Measurements from ENCODE around the gene CFAP77. TPM values are rescaled to one million over a fixed set of nuclear protein-coding genes. Genes with fewer than 3 reads are reported as not detected.

Gene CFAP77
- total RNA-seq, 1 donor from 2014 or later = 0.43 TPM

- Mint-ChIP-seq H3K27ac (no peak overlapping the region), H3K36me3 (ENCODE audit: insufficient read depth) (no peaks in the 10 kb centered on the region), H3K9me3 (ENCODE audit: low read depth) (no peaks in the 10 kb centered on the region), H3K4me1 (ENCODE audit: low read depth) (peaks cover 20% of the 10 kb centered on the region), H3K4me3 (ENCODE audit: low read depth) (no peak overlapping the region), H3K27me3 (peaks cover 45% of the 10 kb centered on the region)
- TF ChIP-seq, protein P1, sequence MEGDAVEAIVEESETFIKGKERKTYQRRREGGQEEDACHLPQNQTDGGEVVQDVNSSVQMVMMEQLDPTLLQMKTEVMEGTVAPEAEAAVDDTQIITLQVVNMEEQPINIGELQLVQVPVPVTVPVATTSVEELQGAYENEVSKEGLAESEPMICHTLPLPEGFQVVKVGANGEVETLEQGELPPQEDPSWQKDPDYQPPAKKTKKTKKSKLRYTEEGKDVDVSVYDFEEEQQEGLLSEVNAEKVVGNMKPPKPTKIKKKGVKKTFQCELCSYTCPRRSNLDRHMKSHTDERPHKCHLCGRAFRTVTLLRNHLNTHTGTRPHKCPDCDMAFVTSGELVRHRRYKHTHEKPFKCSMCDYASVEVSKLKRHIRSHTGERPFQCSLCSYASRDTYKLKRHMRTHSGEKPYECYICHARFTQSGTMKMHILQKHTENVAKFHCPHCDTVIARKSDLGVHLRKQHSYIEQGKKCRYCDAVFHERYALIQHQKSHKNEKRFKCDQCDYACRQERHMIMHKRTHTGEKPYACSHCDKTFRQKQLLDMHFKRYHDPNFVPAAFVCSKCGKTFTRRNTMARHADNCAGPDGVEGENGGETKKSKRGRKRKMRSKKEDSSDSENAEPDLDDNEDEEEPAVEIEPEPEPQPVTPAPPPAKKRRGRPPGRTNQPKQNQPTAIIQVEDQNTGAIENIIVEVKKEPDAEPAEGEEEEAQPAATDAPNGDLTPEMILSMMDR (IDR thresholded peaks at IDR 0.05; ENCODE audit: unreplicated experiment) = no peak
- DNase-seq (ENCODE audit: low spot score, unreplicated experiment) = no peak
These were observed 4.7 kb downstream of the CFAP77 start for GRCh38 chr9:132414731-132415130.

- Mint-ChIP-seq H3K36me3 (ENCODE audit: insufficient read depth) (no peaks in the 10 kb centered on the region), H3K4me3 (ENCODE audit: low read depth) (no peak overlapping the region), H3K27ac (no peak overlapping the region), H3K4me1 (ENCODE audit: low read depth) (peaks cover 20% of the 10 kb centered on the region), H3K9me3 (ENCODE audit: low read depth) (no peaks in the 10 kb centered on the region), H3K27me3 (peaks cover 45% of the 10 kb centered on the region)
- TF ChIP-seq, protein P1 (IDR thresholded peaks at IDR 0.05; ENCODE audit: unreplicated experiment) = no peak
- DNase-seq (ENCODE audit: low spot score, unreplicated experiment) = no peak
These were observed 5.2 kb downstream of the CFAP77 start for GRCh38 chr9:132415181-132415580.

DNA sequence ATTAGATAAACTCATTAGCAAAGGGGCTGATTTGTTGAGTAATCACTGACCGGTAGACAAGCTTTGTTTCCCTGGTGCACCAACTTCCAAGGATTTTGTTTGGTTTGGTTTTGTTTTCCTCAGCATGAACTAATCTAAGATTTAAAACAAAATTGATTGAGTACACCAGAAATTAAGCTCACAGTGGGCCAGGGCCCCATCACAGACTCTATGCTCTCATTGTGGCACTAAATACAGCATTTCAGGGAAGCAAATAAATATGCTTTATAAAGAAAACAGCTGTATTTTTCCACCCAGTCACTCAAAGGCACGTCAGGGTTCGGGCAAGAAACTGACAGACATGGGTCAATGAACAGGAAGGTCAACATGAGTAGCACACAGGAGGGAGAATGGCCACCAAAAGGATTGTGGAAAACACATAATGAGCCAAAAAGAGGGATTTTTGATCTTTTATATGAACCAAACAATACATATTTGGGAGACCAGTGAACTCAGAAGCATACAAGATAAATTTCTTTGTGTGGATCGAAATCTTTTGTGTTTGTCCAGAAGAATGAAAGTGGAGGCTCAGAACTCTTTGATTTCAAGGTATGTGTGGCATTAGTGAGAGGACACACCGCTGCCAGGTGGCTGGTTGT, 8.8 kb downstream of the CFAP77 start:
- H3K9me3 Mint-ChIP-seq (ENCODE audit: low read depth) = no peaks in the 10 kb centered on the region
- no peak overlapping the region for H3K4me3 Mint-ChIP-seq (ENCODE audit: low read depth)
- peaks cover 40% of the 10 kb centered on the region for H3K27me3 Mint-ChIP-seq
- TF ChIP-seq, protein P1 (IDR thresholded peaks at IDR 0.05; ENCODE audit: unreplicated experiment) = no peak
- H3K36me3 Mint-ChIP-seq (ENCODE audit: insufficient read depth) = no peaks in the 10 kb centered on the region
- H3K27ac Mint-ChIP-seq = no peak overlapping the region
- peaks cover 13% of the 10 kb centered on the region for H3K4me1 Mint-ChIP-seq (ENCODE audit: low read depth)
- DNase-seq (ENCODE audit: low spot score, unreplicated experiment) = no peak

DNA sequence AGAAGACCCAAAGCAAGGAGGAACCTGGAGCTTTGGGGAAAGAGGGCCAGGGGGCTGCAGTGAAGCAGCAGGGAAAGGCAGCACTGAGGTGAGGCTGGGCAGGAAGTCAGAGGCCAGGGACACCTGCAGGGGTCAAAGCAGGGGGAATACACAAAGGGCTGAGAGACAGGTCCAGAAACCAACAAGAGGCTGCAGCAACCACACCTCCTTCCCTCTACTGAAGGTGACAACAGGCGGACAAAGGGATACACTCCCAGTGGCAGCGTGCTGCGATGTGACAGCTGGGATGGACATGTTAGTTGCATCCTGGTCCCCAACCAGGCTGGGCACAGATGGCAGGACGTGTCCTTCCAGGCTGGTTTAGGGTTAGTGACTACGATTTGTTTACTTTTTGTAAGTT, 12.6 kb downstream of the CFAP77 start:
- Mint-ChIP-seq H3K27ac (no peak overlapping the region), H3K36me3 (ENCODE audit: insufficient read depth) (no peaks in the 10 kb centered on the region), H3K4me1 (ENCODE audit: low read depth) (peaks cover 28% of the 10 kb centered on the region), H3K4me3 (ENCODE audit: low read depth) (no peak overlapping the region), H3K27me3 (peaks cover 57% of the 10 kb centered on the region), H3K9me3 (ENCODE audit: low read depth) (no peaks in the 10 kb centered on the region)
- TF ChIP-seq, protein P1 (IDR thresholded peaks at IDR 0.05; ENCODE audit: unreplicated experiment) = no peak
- DNase-seq (ENCODE audit: low spot score, unreplicated experiment) = no peak

DNA sequence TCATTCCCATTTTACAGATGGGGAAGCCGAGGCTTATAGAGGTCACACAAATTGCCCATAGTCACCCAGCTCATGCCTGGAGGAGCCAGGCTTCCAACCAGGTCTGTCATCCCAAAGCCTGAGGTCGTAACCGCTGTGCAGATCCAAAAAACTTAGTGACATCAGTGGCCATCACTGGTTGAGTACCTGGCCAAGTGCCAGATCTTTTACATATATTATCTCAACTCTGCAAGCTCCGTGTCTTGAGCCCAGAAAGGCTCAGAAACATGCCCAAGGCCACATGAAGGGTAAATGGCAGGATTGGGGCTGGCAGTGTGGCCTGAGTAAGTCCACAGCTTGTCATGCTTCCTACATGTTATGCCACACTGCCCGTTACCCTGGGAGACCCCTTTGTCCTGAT, 13.5 kb downstream of the CFAP77 start:
- Mint-ChIP-seq H3K27me3 (peaks cover 59% of the 10 kb centered on the region), H3K4me3 (ENCODE audit: low read depth) (no peak overlapping the region), H3K4me1 (ENCODE audit: low read depth) (peaks cover 25% of the 10 kb centered on the region), H3K9me3 (ENCODE audit: low read depth) (no peaks in the 10 kb centered on the region), H3K36me3 (ENCODE audit: insufficient read depth) (no peaks in the 10 kb centered on the region), H3K27ac (no peak overlapping the region)
- no peak for DNase-seq (ENCODE audit: low spot score, unreplicated experiment)
- TF ChIP-seq, protein P1 (IDR thresholded peaks at IDR 0.05; ENCODE audit: unreplicated experiment) = no peak

Measured in progenitor cell of endocrine pancreas (in vitro differentiated cells).